Hematopoietic multipotent progenitor cell treated with erythropoietin and hydrocortisone succinate and interleukin-3 and kit ligand, for 8 days (in vitro differentiated cells): ENCODE measurements around the gene UST.
"Not testable (repeated sequence)": the region's sequence is repeated elsewhere in the genome, so short reads cannot be mapped to it uniquely, and the experiment has no call there.

Experiments used
- DNase-seq: peaks from one replicate; pipeline ENCODE4 v3.0.0-alpha.2; 2015

Gene UST

GRCh38 chr6:148956163-148956562, 209.3 kb downstream of the UST start:
- DNase-seq, result not testable (repeated sequence)

- DNase-seq, result no peak
These were observed 210.9 kb downstream of the UST start for GRCh38 chr6:148957752-148958151.

- no peak for DNase-seq
These were observed 212.2 kb downstream of the UST start for GRCh38 chr6:148959008-148959407.

- no peak for DNase-seq
These were observed 212.7 kb downstream of the UST start for GRCh38 chr6:148959501-148959900.

DNA sequence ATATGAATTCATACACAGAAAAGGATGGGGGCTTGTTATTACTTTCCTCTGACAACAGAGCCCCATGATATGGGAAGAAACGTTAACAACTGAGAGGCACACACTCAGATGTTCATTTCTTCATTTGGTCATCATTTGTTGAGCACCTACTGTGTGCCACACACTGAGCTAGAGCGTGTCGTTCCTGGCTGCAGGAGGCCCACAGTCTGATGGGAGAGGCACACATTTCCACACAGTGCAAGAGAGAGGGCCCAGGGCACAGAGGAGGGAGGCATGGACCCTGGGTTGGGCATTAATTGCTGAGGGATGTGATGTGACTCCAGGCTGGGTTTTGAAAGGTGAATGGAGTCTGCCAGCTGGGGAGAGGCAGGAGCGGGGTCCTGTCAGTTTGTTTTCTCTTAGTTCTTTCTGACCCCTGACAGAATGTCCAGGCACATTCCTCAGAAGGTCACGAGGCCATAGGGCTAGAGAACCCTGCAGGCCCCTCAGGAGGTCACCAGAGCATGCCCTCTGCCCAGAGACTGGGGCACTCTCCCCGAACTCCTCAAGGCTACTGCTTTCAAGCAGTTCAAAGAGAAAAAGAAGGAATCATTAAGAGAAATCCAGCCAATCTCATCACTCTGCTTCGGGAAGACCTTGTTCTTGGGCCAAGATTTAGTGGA, 216.2 kb downstream of the UST start:
- DNase-seq, result no peak

DNA sequence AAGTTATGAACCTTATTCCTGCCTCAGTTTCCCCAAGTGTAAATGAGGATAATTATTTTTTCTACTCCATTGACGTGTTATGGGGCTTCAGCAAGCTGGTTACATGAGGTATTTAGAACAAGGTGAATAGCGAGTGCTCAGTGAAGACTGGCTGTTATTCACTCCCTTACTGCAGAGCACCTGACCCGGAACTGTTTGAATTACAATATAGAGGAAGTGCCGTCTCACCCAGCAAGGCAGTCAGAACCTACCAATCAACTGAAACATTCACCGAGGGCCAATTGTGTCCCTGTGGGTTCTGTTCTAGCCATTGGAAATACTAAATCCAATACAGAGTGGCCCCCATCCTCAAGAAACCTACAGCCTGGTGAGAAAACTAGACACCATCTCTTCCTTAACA, 216.9 kb downstream of the UST start:
- no peak for DNase-seq

DNA sequence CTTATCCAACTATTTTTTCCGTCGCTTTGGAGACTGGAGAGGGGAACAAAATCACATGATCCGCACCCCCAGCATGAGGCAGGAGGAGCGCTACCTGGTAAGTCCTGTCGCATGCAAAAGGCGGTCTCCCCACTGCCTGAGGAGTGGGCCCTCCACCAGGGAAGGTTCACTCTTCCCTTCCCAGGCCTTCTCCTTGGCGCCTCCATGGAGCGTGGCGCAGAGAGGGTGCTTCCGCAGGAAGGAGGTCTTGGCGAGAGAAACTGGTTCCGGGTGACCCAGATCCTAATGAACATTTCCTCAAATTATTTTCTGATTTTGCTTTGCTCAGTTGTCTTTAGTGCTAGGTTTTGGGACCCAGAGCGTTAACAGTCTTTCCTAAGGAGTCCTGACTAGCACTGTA, 217.6 kb downstream of the UST start:
- DNase-seq, result no peak

DNA sequence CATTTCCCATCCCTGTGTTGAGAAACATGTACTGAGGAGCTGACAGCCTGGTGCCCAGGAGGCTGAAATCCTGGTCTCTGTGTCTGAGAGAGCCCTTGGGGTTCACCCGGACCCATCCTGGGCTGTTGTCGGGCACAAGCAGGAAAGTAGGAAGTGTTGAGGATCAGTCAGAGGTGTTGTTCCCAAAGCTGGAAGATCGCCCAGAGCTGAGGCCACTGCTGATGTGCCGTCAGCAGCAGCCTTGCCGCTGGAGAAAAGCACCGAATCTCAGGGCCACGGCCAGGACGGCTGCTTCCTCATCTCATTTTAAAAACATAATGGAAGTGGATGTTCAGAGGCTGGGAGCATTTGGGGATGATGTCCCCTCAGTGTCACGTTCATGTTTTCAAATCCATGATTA, 218.5 kb downstream of the UST start:
- no peak for DNase-seq

- no peak for DNase-seq
These were observed 220.2 kb downstream of the UST start for GRCh38 chr6:148967011-148967520.

GRCh38 chr6:148967541-148967956, 220.7 kb downstream of the UST start:
- DNase-seq, result no peak

GRCh38 chr6:148968771-148969602, 222.2 kb downstream of the UST start:
- DNase-seq, result no peak

DNA sequence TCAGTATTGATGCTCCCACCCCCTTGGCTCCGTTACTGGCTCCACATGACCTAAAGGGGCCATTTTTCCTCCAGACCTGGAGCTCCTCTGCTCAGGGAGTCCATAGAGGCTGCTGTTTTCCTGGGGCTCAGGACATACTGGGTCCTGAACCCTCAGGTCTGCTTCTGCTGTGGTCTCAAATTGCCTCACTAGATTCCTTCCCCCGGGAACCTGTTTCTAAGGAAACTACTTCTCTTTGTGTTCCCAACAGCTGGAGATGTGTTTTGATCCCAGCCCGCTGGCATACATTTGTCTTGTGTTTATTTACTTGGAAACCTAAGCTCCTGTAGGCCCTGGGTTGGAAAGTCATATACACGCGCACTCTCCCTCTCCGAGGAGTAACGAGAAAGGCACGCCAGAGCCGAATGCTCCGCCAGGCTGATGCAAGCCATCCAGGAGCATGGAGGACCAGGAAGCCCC, 222.8 kb downstream of the UST start:
- no peak for DNase-seq

GRCh38 chr6:148971031-148971927, 224.4 kb downstream of the UST start:
- DNase-seq, result no peak

- DNase-seq, result no peak
These were observed 225.7 kb downstream of the UST start for GRCh38 chr6:148972481-148972880.

DNA sequence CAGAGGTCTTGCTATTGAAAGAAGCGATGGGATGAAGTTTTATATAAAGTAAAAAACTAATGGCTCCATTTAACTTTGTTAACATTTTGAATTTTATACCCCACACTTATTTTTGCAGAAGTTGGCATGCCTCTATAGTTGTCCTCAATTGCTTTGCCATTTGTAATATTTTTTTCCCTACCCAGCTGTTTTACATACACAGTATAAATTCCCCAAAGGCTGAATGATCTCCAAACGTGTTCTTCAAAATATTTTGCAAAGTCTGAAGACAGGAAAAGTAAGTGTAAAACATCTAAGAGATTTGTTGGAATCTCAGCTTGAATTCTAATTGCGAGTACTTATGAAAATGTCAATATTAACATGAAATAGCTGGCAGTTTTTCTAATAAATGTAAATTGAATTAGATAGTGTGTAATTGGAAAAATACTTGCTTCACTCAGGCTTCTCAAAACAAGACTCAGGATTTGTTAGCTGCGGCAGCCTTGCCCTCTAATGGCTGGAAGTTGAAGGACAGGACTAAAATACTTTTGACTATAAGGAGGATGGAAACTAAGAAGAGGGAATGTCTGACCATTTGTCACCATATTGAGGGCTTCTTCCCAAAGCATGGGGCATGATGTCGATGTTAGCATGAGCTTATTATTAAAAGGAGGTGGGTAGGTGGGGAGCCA, 226.8 kb downstream of the UST start:
- DNase-seq, result no peak

- no peak for DNase-seq
These were observed 227.5 kb downstream of the UST start for GRCh38 chr6:148974351-148974750.

GRCh38 chr6:148978298-148978697, 231.5 kb downstream of the UST start:
- not testable (repeated sequence) for DNase-seq

- DNase-seq, result no peak
These were observed 232.4 kb downstream of the UST start for GRCh38 chr6:148979014-148979901.

DNA sequence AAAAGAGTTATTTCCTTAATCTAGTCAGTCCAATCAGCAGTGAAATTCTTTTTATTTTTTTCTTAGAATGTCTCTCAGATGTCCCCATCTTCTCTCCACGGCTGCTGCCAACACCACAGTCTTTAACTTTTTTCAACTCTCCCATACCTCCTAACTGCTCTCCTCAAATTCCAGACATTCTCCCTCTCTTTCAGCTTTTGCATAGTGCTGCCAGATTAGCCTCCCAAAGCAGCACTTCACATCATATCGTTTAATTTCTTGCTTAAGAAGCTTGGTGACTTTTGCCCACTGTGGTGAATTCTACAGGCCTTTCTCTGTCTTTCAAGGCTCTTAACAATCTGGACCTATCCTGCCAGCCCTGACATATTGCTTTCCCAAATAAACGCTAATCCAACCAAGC, 233.4 kb downstream of the UST start:
- no peak for DNase-seq

GRCh38 chr6:148981515-148981914, 234.7 kb downstream of the UST start:
- no peak for DNase-seq

DNA sequence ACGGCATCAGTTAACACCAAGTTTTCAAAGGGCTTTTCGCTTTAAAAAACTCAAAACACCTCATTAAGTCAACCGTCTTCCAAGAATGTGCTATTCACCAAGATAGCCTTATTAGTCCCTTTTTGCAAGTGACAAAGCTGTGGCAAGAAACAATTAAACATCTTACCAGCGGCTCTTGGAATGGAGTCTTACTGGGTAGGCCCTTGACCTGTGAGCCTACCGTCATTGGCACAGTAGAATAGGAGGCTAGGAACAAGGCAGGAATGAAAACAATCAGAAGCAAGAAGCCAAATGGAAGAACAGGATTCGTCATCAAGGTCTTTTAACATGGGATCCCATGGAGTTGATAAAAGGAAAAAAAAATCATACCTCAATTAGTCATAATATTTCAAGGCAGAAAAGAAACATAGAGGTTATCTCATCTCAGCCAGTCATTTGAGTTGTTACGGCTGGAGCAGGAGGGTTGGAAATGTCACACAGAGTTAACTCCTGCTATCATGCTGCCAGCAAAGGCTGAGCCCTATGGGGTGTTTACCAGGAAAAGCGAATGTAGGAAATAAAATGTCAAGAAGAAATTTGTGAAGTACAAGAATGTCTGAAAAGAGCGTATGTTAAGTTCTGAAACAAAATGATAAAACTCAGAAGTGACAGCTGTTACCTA, 236.4 kb downstream of the UST start:
- DNase-seq, result no peak
